Suppressor macrophage treated with lipopolysaccharide for 1 hour (primary cell): ENCODE results near the gene GJA9.
"Not testable (repeated sequence)": the region's sequence is repeated elsewhere in the genome, so short reads cannot be mapped to it uniquely, and the experiment has no call there.

Source experiments
- DNase-seq, 3 donors: peaks; one replicate each; pipeline ENCODE4 v3.0.0-alpha.2; 2020 to 2022

The GJA9 gene

GRCh38 chr1:38881487-38881886 is at the start of gene GJA9:
Gene GJA9, minus strand, starts transcription at chr1:38881587. Its CDS starts 5,489 bp downstream, at chr1:38876098.
- no peak for DNase-seq

GRCh38 chr1:38929476-38929875 is 48.1 kb upstream of the GJA9 start:
- DNase-seq = no peak

GRCh38 chr1:38929054-38929453 is 47.7 kb upstream of the GJA9 start:
- no peak for DNase-seq

- DNase-seq = no peak
These were observed 44.7 kb upstream of the GJA9 start for GRCh38 chr1:38926091-38926490.

- DNase-seq = no peak
These were observed 44.0 kb upstream of the GJA9 start for GRCh38 chr1:38925391-38925790.

- no peak for DNase-seq
These were observed 42.2 kb upstream of the GJA9 start for GRCh38 chr1:38923607-38924006.

- DNase-seq = no peak
These were observed 37.7 kb upstream of the GJA9 start for GRCh38 chr1:38919130-38919529.

- no peak for DNase-seq
These were observed 37.2 kb upstream of the GJA9 start for GRCh38 chr1:38918568-38918967.

GRCh38 chr1:38917772-38918171 is 36.4 kb upstream of the GJA9 start:
- no peak for DNase-seq

- DNase-seq = no peak
These were observed 36.0 kb upstream of the GJA9 start for GRCh38 chr1:38917337-38917736.

- no peak for DNase-seq
These were observed 34.1 kb upstream of the GJA9 start for GRCh38 chr1:38915352-38915948.

GRCh38 chr1:38914908-38915307 is 33.5 kb upstream of the GJA9 start:
- DNase-seq = not testable (repeated sequence)

- DNase-seq = no peak
These were observed 27.4 kb upstream of the GJA9 start for GRCh38 chr1:38908821-38909220.

GRCh38 chr1:38905985-38906384 is 24.6 kb upstream of the GJA9 start:
- DNase-seq = no peak

GRCh38 chr1:38899560-38899959 is 18.2 kb upstream of the GJA9 start:
- no peak for DNase-seq

- no peak for DNase-seq
These were observed 17.4 kb upstream of the GJA9 start for GRCh38 chr1:38898653-38899230.

GRCh38 chr1:38896169-38896568 is 14.8 kb upstream of the GJA9 start:
- DNase-seq = no peak

GRCh38 chr1:38892976-38893375 is 11.6 kb upstream of the GJA9 start:
- no peak for DNase-seq

GRCh38 chr1:38891753-38892152 is 10.4 kb upstream of the GJA9 start:
- no peak for DNase-seq

- DNase-seq = no peak
These were observed 8.2 kb upstream of the GJA9 start for GRCh38 chr1:38889589-38889988.

- DNase-seq = no peak
These were observed 7.3 kb upstream of the GJA9 start for GRCh38 chr1:38888423-38889333.

- no peak for DNase-seq
These were observed 3.7 kb upstream of the GJA9 start for GRCh38 chr1:38885092-38885491.

GRCh38 chr1:38875811-38876210 is 5.6 kb downstream of the GJA9 start:
- DNase-seq = no peak
